Measurements from ENCODE around the gene ELAC1.

Gene ELAC1

DNA sequence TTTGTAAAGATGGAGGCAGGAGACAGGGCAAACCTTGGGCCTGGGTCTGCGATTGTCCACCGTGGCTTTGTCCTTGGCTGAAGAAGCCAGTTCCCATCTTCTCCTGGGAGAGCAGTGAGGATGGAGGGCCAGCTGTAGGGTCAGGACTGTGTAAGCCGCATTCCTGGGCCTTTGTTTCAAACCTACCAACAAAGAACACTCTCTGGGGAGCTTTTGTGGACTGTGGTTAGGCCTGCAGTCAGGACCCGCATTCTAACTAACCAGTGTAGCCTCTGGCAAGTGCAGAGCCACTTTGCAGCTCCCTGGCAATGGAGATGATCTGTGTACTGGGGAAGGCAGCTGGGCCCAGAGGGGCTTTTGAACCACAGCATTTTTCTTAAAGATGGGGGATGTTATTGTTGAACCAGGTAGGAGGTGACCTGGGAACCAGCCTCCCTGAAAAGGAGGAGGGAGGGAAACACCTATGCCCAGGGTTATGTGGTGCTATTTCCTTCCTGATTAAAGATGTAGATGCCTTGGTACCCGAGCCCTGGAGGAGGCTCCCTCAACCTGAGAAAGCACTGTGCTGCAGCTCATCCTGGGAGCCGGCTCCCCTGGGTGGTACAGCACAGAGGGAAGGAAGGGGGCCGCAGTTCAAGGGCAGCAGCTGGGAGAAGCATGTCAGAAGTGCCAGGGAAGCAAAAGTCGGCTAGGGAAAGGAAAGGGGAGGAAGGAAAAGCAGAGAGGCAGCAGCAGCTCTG is 49.5 kb downstream of the ELAC1 start:
- no peaks in the 10 kb centered on the region for H3K36me3 ChIP-seq (ENCODE audit: insufficient read depth, low read length)
- H3K27ac ChIP-seq, result no peak overlapping the region
- no peaks in the 10 kb centered on the region for H3K9me3 ChIP-seq (ENCODE audit: low read depth, low read length)
- DNase-seq (ENCODE audit: low read depth, low spot score), result no peak
- H3K4me3 ChIP-seq, result no peak overlapping the region
- TF ChIP-seq EZH2 (IDR thresholded peaks at IDR 0.05), result no peak
- TF ChIP-seq POLR2AphosphoS5 (IDR thresholded peaks at IDR 0.05; ENCODE audit: borderline replicate concordance, low read depth, low read length), result no peak
- H3K9ac ChIP-seq (ENCODE audit: insufficient read length), result no peak overlapping the region

- Histone ChIP-seq H3K36me3 (ENCODE audit: insufficient read depth, low read length) (peaks cover 3% of the 10 kb centered on the region; the same call in 1 of the 2 replicates), H3K9ac (ENCODE audit: insufficient read length) (no peak overlapping the region), H3K9me3 (ENCODE audit: low read depth, low read length) (no peaks in the 10 kb centered on the region), H3K4me3 (no peak overlapping the region), H3K27ac (no peak overlapping the region)
- DNase-seq (ENCODE audit: low read depth, low spot score), result no peak
- no peak for TF ChIP-seq FOXP2 (optimal IDR thresholded peaks at IDR 0.05; ENCODE audit: control extremely low read depth, extremely low read length, insufficient read depth)
- TF ChIP-seq EZH2 (IDR thresholded peaks at IDR 0.05), result no peak
- TF ChIP-seq POLR2AphosphoS5 (IDR thresholded peaks at IDR 0.05; ENCODE audit: borderline replicate concordance, low read depth, low read length), result no peak
Measured at GRCh38 chr18:51020536-51020935, 52.7 kb downstream of the ELAC1 start.

DNA sequence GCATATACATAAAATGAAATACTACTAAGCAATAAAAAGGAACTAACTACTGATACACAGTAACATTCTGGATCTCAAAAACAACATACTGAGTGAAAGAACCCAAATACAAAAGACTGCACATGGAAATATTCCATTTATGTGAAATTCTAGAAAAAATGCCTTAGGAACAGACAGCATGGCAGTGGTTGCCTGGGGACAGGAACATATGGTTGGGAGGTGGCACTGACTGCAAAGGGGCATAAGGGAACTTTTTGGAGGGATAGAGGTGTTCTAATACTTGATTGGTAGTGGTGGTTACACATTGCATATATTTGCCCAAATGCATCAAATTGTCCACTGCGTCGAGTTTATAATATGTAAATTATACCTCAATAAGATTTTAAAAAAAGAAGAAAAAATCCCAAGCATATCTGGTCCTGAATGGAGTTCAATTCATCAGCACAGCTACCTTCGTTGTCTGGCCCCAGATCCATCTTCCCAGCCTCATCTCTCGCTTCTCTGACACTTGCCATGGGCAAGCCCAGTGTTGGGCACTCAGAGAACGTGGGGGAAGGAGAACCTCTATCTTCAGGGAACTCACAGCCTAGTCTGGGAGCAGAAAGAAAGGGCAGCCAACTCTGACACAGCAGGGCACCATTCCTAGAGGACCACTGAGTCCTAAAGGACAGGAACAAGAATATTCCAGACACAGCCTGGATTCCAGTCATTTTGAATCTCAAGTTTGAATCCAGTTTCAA is 53.6 kb downstream of the ELAC1 start:
- no peak for DNase-seq (ENCODE audit: low read depth, low spot score)
- no peak for TF ChIP-seq POLR2AphosphoS5 (IDR thresholded peaks at IDR 0.05; ENCODE audit: borderline replicate concordance, low read depth, low read length)
- no peak for TF ChIP-seq EZH2 (IDR thresholded peaks at IDR 0.05)
- TF ChIP-seq FOXP2 (optimal IDR thresholded peaks at IDR 0.05; ENCODE audit: control extremely low read depth, extremely low read length, insufficient read depth), result no peak
- H3K9me3 ChIP-seq (ENCODE audit: low read depth, low read length), result no peaks in the 10 kb centered on the region
- no peak overlapping the region for H3K27ac ChIP-seq
- H3K9ac ChIP-seq (ENCODE audit: insufficient read length), result no peak overlapping the region
- no peak overlapping the region for H3K4me3 ChIP-seq
- peaks cover 6% of the 10 kb centered on the region; the same call in 1 of the 2 replicates for H3K36me3 ChIP-seq (ENCODE audit: insufficient read depth, low read length)

- TF ChIP-seq EZH2 (IDR thresholded peaks at IDR 0.05) (no peak), POLR2AphosphoS5 (IDR thresholded peaks at IDR 0.05; ENCODE audit: borderline replicate concordance, low read depth, low read length) (no peak), FOXP2 (optimal IDR thresholded peaks at IDR 0.05; ENCODE audit: control extremely low read depth, extremely low read length, insufficient read depth) (no peak)
- Histone ChIP-seq H3K36me3 (ENCODE audit: insufficient read depth, low read length) (peaks cover 6% of the 10 kb centered on the region; the same call in 1 of the 2 replicates), H3K4me3 (no peak overlapping the region), H3K9ac (ENCODE audit: insufficient read length) (no peak overlapping the region), H3K9me3 (ENCODE audit: low read depth, low read length) (no peaks in the 10 kb centered on the region), H3K27ac (no peak overlapping the region)
- no peak for DNase-seq (ENCODE audit: low read depth, low spot score)
Measured at GRCh38 chr18:51025512-51025911, 57.7 kb downstream of the ELAC1 start.

DNA sequence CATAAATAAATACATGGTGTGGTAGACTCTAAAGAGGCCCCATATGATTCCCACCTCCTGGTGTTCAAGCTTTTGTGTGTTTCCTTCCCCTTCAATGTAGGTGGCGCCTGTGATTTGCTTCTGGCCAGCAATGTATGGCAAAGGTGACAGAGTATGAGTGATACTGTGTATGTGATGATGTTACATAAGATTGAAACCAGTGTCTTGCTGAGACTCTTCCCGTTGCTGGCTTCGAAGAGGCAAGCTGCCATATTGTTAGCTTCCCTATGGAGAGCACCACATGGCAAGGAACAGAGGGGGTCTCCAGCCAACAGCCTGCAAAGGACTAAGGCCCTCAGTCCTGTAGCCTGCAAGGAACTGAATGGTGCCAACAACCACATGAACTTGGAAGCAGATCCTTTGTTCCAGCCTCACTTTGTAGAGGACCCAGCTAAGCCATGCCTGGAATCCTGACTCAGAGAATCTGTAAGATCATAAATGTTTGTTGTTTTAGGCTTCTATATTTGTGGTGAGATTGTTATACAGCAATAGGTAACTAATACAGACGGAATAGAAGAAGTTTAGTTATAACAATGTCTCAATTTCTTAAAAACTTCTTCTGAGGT is 60.5 kb downstream of the ELAC1 start:
- no peak for DNase-seq (ENCODE audit: low read depth, low spot score)
- peak overlapping the region; percentile 89 for H3K4me3 ChIP-seq
- no peaks in the 10 kb centered on the region for H3K9me3 ChIP-seq (ENCODE audit: low read depth, low read length)
- H3K27ac ChIP-seq, result no peak overlapping the region
- H3K9ac ChIP-seq (ENCODE audit: insufficient read length), result peak overlapping the region; percentile 93
- TF ChIP-seq FOXP2 (optimal IDR thresholded peaks at IDR 0.05; ENCODE audit: control extremely low read depth, extremely low read length, insufficient read depth) (no peak), POLR2AphosphoS5 (IDR thresholded peaks at IDR 0.05; ENCODE audit: borderline replicate concordance, low read depth, low read length) (no peak), EZH2 (IDR thresholded peaks at IDR 0.05) (no peak)
- H3K36me3 ChIP-seq (ENCODE audit: insufficient read depth, low read length), result peaks cover 12% of the 10 kb centered on the region

DNA sequence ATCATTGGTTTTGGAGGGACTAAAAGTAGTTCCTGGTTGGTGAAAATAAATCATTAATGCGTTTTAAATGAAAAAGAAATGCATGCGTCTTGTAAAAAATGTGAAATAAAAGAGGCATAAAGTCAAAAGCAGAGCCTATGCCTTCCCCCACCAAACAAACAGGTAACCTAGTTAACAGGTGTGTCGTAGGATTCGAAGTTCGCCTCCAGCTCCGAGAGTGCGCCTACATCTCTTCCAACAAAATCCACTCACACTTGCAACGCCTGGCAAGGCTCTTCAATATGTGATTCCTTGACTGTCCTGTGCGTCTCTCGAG is 61.5 kb downstream of the ELAC1 start:
- Histone ChIP-seq H3K9me3 (ENCODE audit: low read depth, low read length) (no peaks in the 10 kb centered on the region), H3K27ac (peak overlapping the region; percentile 64; the same call in 1 of the 2 replicates), H3K9ac (ENCODE audit: insufficient read length) (peak overlapping the region; percentile 93), H3K36me3 (ENCODE audit: insufficient read depth, low read length) (peaks cover 18% of the 10 kb centered on the region), H3K4me3 (peak overlapping the region; percentile 89)
- DNase-seq (ENCODE audit: low read depth, low spot score), result no peak
- TF ChIP-seq EZH2 (IDR thresholded peaks at IDR 0.05) (no peak), POLR2AphosphoS5 (IDR thresholded peaks at IDR 0.05; ENCODE audit: borderline replicate concordance, low read depth, low read length) (no peak), FOXP2 (optimal IDR thresholded peaks at IDR 0.05; ENCODE audit: control extremely low read depth, extremely low read length, insufficient read depth) (no peak)

DNA sequence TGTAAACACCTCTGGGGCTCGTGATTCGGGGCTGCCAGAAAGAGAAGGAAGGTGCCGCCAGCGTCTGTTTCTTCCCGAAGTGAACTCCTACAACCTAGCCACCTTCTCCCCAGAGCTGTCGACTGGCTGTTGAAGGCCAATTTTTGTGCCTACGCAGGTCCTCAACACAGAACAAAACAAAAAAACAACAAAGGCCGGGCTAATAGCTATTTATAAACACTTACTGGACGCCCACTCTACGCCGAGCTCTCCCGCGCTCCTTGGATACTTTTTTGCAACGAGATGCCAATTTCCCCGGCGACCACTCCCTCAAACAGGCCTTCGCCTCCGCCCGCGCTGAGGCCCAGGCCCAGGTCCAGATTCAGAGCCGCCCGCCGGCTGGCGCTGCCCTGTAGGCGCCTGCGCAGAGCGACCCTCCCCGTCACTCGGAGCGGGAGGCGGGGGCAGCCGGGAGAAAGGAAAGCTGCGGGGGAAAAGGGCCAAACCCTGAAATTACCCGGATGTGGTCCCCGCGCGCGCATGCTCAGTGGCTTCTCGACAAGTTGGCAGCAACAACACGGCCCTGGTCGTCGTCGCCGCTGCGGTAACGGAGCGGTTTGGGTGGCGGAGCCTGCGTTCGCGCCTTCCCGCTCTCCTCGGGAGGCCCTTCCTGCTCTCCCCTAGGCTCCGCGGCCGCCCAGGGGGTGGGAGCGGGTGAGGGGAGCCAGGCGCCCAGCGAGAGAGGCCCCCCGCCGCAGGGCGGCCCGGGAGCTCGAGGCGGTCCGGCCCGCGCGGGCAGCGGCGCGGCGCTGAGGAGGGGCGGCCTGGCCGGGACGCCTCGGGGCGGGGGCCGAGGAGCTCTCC is 62.1 kb downstream of the ELAC1 start, which contains the start of gene SMAD4:
SMAD4 (plus strand) TSS at position 520 of the 843 bp plus-strand sequence. CDS start 16,834 bp downstream, outside the sequence.
- Histone ChIP-seq H3K27ac (peak within 1 kb of the TSS; percentile 67), H3K9me3 (ENCODE audit: low read depth, low read length) (no peaks in the 10 kb centered on the region), H3K36me3 (ENCODE audit: insufficient read depth, low read length) (peaks cover 18% of the 10 kb centered on the region), H3K9ac (ENCODE audit: insufficient read length) (peak within 1 kb of the TSS; percentile 93), H3K4me3 (peak within 1 kb of the TSS; percentile 89)
- TF ChIP-seq POLR2AphosphoS5 (IDR thresholded peaks at IDR 0.05; ENCODE audit: borderline replicate concordance, low read depth, low read length), result peak; percentile 96
- TF ChIP-seq FOXP2 (optimal IDR thresholded peaks at IDR 0.05; ENCODE audit: control extremely low read depth, extremely low read length, insufficient read depth), result no peak
- peak; percentile 77 for DNase-seq (ENCODE audit: low read depth, low spot score)

All from SK-N-MC (cell line).